ENCODE results near the gene BEAN1.
"Not testable (repeated sequence)": the region's sequence is repeated elsewhere in the genome, so short reads cannot be mapped to it uniquely, and the experiment has no call there.

Gene BEAN1

DNA sequence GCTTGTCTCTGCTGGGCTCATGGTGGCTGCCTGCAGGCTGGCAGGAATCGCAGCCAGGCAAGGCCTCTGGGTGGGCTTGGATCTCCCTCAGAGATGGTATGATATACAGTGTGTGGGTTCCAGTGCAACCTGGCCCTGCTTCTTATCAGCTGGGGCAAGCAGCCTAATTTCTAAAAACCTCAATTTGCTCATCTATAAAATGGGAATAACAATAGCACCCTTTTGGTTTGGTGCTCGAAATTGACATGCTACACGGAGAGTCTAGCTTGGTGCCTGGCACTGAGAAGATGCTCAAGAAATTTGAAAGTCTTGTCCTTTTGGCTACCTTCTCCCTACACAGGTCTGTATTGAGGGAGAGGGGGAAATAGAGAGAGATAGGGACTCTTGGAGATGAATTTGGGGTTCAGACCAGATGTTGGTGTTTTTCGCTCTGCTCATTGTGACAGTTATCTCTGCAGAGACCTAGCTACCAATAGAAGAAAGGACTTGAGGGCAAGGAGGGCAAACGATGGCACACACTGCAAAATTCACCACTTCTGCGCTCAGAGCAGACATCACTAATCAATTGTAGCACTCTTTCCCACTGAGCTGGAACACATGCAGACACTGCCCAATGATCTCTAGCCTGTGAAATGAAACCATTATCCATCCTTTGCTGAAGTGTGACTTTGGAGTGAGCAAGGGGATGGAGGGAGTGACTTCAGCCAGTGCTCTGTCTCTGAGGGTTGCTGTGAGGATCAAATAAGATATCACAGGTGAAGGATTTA lies 15.6 kb downstream of the BEAN1 start:
- no peak for DNase-seq

DNA sequence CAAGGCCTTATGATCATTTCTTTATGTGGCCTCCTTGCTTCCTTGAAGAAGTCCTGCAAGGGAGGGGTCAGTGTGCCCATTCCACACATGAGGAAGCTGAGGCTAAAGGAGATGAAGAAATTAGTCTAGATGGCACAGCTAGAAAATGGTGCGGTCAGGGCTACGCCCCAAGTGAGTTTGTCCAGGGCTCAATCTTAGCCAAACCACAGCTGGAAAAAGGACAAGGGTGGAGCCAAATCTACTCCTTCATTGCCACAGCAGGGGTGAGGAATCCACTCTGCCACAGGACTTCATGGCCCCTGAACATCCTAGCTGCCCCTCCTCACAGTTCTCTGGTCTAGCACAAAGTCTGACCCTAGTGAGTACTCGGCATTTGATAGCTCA lies 16.2 kb downstream of the BEAN1 start:
- DNase-seq: no peak

GRCh38 chr16:66444049-66444481 lies 17.0 kb downstream of the BEAN1 start:
- DNase-seq: no peak

DNA sequence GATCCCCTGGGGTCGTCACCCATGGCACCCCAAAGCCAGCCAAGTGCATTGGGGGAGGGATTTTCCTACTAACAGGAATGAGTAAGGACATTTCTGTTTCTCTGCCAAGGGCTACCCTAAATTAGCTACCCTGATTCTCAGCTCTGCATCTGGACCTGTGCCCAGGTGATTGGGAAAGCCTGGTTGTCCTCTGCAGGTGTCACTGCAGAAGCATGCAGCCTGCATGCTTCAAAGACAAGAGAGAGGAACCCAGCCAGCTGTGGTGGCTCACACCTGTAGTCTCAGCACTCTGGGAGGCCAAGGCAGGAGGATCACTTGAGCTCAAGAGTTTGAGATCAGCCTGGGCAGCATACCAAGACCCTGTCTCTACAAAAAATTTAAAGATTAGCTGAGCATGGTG lies 19.6 kb downstream of the BEAN1 start:
- DNase-seq: no peak

DNA sequence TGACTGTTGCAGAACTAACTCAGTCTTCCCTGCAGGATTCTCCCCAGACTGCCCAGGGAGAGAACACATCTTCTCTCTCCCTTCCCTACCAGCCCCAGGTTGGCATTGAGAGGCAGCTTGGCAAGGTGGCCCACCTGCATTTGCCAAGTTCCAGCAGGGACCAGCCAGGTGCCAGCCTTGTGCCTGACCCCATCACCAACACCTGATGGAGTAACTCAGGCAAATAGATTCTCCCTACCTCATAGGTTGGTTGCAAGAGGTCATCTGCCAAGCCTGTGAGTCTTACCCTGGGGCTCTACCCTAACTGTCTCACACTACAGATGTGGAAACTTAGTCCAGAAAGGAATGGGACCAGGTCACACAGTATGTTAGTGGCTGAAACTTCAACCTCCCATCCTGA lies 20.4 kb downstream of the BEAN1 start:
- no peak for DNase-seq

DNA sequence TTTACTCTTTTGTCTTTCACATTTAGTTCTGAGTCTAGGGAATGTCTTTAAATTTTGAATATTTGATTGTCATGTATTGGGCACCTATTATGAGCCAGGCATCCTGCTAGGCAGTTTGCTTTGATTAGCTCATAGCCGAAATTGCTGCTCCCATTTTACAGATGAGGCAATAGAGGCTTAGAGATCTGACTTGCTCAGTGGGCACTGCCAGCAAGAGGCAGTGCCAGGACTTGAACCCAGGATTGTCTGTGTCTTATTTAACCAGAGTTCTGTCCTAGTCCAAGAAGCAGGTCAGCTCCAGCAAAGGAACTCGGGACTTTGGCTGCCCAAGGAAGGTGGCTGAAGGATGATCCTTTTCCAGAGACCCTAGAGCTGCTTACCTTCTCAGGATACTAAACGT lies 24.5 kb downstream of the BEAN1 start:
- no peak for DNase-seq

GRCh38 chr16:66453230-66453629 lies 26.1 kb downstream of the BEAN1 start:
- DNase-seq: not testable (repeated sequence)

DNA sequence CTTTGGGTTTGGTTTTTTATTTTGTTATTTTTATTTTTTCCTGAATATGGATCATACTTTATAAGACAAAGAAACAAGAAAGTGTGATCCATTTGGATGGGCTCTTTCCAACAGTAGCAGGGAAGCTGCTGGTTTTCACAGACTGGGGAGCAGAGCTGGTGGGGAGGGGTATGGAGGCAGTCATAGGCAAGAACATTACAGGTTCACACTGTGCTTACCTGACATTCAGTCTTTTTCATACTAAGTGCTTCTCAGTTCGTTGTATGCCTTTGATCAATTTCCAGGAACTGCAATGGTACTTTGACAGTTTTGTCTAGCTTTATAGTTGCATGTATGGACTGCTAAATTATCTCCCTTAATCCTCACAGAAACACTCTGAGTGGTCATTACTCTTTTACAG lies 27.7 kb downstream of the BEAN1 start:
- no peak for DNase-seq

- DNase-seq: no peak
These were observed 28.9 kb downstream of the BEAN1 start for GRCh38 chr16:66455970-66456369.

DNA sequence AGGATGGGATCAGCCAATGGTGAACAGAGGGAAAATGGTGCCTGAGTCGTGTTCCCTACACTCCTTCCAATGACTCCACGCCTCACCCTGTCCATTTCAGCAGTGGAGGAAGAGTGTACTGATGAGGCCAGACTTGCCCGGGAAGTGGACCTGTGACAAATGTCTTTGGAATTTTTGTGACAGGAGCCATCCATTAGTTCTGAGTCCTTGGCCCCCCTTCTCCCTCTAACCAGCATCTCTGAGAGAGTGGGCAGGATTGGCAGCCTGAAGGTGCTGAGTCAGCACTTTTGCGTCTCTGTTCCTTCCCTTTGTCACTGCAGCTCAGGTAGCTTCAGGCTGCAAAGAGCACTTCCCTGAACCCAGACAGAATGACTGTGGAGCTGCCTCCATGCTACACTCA lies 30.8 kb downstream of the BEAN1 start:
- DNase-seq: no peak

GRCh38 chr16:66458292-66458691 lies 31.2 kb downstream of the BEAN1 start:
- no peak for DNase-seq

GRCh38 chr16:66458853-66459252 lies 31.8 kb downstream of the BEAN1 start:
- no peak for DNase-seq

GRCh38 chr16:66459878-66460277 lies 32.8 kb downstream of the BEAN1 start:
- no peak for DNase-seq

GRCh38 chr16:66460703-66461102 lies 33.6 kb downstream of the BEAN1 start:
- DNase-seq: no peak

DNA sequence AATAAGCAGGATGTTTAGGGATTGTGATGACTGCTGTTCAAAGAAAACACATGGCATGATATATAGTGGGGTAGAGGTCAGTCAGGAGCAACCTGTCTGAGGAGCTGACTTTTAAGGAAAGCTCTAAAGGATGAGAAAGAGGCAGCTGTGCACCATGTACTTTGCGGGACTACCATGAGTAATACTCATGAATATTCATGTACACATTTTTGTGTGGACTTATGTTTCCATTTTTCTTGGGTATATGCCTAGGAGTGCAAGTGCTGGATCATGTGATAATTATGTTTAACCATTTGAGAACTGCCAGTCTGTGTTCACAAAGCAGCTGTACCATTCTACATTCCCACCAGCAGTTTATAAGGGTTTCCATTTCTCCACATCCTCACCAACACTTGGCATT lies 35.8 kb downstream of the BEAN1 start:
- no peak for DNase-seq

GRCh38 chr16:66465946-66466345 lies 38.9 kb downstream of the BEAN1 start:
- DNase-seq: not testable (repeated sequence)

GRCh38 chr16:66466636-66467035 lies 39.5 kb downstream of the BEAN1 start:
- DNase-seq: not testable (repeated sequence)

DNA sequence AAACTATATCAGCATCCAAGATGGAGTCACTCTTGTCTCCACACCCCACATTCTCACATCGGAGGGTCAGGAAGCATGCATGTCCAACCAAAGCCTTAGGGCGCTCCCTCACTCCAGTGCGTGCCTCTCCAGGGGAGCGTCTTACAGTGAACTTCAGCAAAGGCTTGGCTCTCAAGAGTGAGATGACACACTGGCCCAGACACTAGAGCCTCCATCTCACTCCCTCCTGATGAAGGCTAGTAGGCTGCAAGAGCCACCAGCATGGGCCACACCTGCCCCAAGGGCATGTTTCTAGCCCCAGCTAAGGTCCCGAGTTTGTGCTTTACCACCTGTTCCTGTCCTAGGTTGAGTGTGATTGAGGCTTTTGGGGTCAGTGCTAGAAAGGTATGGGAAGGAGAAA lies 40.5 kb downstream of the BEAN1 start:
- no peak for DNase-seq

DNA sequence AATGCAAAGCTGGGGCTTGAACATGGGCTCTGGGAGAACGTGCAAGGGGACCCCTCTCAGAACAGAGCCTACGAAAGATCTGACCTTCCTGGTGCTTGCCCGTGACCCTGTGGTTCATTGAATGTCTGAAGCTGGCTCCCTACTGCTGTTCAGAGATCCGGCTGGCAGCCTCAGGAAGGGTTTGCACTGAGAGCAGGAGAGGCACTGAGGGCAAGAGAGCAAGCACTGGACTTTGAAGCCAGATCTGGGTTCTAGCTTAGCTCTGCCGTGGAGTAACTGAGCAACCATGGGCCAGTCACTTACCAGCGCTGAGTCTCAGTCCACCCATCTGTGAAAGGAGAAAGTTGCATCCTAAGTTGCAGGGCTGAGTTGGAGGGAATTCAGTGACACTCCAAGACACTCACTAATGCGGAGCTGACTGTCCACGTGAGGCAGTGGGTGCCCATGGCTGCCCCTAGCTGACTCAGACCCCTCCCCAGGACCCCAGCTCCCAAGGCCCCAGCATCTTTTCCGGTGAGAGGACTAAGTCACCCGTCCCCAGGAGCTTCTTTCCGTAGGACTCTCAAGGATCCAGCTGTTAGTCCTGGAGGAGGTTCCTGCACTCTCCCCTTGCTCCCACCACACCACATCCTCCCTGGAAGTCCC lies 41.3 kb downstream of the BEAN1 start:
- no peak for DNase-seq

GRCh38 chr16:66469291-66469946 lies 42.3 kb downstream of the BEAN1 start:
- no peak for DNase-seq

DNA sequence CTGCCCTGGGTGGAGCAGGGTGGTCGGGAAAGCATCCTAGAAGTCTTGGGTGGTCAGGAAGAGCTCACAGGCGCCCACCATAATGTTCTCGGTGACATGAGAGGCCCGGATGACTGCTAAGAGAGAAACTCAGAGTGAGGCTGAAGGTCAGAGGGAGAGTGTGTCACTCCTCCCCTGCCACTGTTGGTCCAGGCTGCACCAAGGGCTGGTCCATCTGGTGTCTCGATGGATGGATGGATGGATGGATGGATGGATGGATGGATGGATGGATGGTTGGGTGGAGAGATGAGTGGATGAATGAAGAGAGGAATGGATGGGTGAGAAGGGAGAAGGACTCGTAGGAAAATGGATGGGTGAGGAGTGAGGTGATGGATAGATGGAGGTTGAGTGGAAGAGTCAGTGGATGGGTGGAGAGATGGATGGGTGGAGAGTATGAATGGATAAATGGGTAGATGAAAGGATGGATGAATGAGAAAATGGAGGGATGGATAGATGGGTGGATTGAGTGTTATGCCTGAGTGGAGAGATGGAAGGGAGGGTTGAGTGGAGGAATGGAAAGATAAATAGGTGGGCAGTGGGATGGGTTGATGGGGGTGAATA lies 43.0 kb downstream of the BEAN1 start:
- DNase-seq: no peak

DNA sequence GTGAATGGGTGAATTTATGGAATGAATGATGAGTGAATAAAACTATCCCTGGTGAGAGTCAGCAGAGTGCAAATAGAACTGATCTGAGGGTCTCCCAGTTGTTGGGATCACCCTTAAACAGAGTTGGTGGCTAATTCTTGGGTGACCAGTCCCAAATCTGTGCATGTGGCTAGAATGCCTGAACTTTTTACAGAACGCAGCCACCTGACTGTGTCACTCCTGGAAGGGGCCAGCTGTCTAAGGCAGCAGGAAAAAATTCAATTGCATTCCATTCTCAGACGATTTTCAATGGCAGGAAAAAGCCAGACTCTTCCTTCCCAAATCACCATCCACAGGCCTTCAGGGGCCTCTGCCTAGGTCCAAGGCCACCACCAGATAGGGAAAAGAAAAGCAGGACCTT lies 43.5 kb downstream of the BEAN1 start:
- DNase-seq: no peak

DNA sequence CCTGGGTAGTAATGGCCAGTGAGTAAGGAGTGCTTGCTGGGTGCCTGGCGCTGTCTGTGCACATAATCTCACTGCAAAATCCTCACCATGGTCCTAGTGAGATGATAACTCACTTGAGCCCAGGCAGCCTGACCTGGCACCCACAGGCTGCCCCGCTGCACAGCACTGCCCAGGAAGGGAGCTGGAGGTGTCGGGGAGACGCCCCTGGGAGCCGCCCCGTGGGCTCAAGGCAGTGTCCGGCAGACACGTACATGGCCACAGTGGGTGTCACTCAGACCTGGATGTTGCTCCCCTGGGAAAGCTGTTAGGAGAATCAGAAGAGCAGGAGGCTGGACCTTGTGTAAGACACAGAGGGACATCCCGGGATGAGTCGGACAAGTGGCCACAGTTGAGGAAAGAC lies 44.2 kb downstream of the BEAN1 start:
- DNase-seq: no peak
